Measurements from ENCODE around the gene SYTL5.

DNA sequence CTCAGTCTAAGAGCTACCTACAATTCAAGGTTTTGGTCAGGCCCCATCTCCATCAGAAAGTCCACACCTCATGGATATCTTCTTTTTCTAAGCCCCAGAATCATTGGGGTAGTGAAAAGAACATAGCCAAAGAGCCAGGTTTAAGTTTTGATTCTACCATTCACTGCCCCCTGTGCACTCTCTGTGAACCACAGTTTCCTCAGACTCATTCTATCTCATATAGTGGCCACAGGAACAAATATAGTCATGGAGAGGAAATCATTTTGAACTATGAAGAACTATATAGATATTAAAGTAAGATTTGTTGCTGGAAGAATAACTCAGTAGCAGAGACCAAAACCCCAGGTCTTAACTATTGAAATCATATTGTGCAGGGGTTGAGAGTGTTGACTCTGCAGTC, 3.3 kb downstream of the SYTL5 start:
- TF ChIP-seq, protein P1, sequence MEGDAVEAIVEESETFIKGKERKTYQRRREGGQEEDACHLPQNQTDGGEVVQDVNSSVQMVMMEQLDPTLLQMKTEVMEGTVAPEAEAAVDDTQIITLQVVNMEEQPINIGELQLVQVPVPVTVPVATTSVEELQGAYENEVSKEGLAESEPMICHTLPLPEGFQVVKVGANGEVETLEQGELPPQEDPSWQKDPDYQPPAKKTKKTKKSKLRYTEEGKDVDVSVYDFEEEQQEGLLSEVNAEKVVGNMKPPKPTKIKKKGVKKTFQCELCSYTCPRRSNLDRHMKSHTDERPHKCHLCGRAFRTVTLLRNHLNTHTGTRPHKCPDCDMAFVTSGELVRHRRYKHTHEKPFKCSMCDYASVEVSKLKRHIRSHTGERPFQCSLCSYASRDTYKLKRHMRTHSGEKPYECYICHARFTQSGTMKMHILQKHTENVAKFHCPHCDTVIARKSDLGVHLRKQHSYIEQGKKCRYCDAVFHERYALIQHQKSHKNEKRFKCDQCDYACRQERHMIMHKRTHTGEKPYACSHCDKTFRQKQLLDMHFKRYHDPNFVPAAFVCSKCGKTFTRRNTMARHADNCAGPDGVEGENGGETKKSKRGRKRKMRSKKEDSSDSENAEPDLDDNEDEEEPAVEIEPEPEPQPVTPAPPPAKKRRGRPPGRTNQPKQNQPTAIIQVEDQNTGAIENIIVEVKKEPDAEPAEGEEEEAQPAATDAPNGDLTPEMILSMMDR (IDR thresholded peaks at IDR 0.05) = no peak
- TF ChIP-seq CHD4 (IDR thresholded peaks at IDR 0.05; ENCODE audit: borderline replicate concordance) (no peak), RFX5 (IDR thresholded peaks at IDR 0.05) (no peak)
- TF ChIP-seq, protein P2, sequence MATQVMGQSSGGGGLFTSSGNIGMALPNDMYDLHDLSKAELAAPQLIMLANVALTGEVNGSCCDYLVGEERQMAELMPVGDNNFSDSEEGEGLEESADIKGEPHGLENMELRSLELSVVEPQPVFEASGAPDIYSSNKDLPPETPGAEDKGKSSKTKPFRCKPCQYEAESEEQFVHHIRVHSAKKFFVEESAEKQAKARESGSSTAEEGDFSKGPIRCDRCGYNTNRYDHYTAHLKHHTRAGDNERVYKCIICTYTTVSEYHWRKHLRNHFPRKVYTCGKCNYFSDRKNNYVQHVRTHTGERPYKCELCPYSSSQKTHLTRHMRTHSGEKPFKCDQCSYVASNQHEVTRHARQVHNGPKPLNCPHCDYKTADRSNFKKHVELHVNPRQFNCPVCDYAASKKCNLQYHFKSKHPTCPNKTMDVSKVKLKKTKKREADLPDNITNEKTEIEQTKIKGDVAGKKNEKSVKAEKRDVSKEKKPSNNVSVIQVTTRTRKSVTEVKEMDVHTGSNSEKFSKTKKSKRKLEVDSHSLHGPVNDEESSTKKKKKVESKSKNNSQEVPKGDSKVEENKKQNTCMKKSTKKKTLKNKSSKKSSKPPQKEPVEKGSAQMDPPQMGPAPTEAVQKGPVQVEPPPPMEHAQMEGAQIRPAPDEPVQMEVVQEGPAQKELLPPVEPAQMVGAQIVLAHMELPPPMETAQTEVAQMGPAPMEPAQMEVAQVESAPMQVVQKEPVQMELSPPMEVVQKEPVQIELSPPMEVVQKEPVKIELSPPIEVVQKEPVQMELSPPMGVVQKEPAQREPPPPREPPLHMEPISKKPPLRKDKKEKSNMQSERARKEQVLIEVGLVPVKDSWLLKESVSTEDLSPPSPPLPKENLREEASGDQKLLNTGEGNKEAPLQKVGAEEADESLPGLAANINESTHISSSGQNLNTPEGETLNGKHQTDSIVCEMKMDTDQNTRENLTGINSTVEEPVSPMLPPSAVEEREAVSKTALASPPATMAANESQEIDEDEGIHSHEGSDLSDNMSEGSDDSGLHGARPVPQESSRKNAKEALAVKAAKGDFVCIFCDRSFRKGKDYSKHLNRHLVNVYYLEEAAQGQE (IDR thresholded peaks at IDR 0.05) = no peak

Measured in A549 (cell line).